T-helper 1 cell treated with Interleukin-12 subunit alpha and Interleukin-12 subunit beta and Interleukin-4 antibody, amounts not matched to agents 30 μg/mL and 1 μg/mL, for 36 hours (primary cell): ENCODE data around the gene CDC123.
"Not testable (repeated sequence)": the region's sequence is repeated elsewhere in the genome, so short reads cannot be mapped to it uniquely, and the experiment has no call there.

Source experiments
- H3K27ac Mint-ChIP-seq: one replicate; pipeline ENCODE4 v1.8.0; 2021; ENCODE audit warnings: mild to moderate bottlenecking, mixed read lengths
- H3K27me3 Mint-ChIP-seq: one replicate; pipeline ENCODE4 v1.8.0; 2021; ENCODE audit warnings: low read depth, mixed read lengths
- H3K36me3 Mint-ChIP-seq: one replicate; pipeline ENCODE4 v1.8.0; 2021; ENCODE audit warnings: low read depth, mixed read lengths
- H3K4me1 Mint-ChIP-seq: one replicate; pipeline ENCODE4 v1.8.0; 2021; ENCODE audit warnings: low read depth, mixed read lengths
- H3K4me3 Mint-ChIP-seq: one replicate; pipeline ENCODE4 v1.8.0; 2021; ENCODE audit warnings: mild to moderate bottlenecking, moderate library complexity, mixed read lengths
- H3K9me3 Mint-ChIP-seq: one replicate; pipeline ENCODE4 v1.8.0; 2021; ENCODE audit warnings: mixed read lengths

Gene CDC123

GRCh38 chr10:12201543-12201942, 5.6 kb downstream of the CDC123 start:
- H3K27me3 Mint-ChIP-seq, result no peaks in the 10 kb centered on the region
- H3K4me3 Mint-ChIP-seq, result peak overlapping the region; percentile 16
- H3K4me1 Mint-ChIP-seq, result peaks cover 39% of the 10 kb centered on the region
- H3K27ac Mint-ChIP-seq, result peak overlapping the region; percentile 16
- peaks cover 40% of the 10 kb centered on the region for H3K36me3 Mint-ChIP-seq
- no peaks in the 10 kb centered on the region for H3K9me3 Mint-ChIP-seq

- Mint-ChIP-seq H3K4me1 (peaks cover 38% of the 10 kb centered on the region), H3K9me3 (no peaks in the 10 kb centered on the region), H3K27ac (no peak overlapping the region), H3K4me3 (no peak overlapping the region), H3K27me3 (no peaks in the 10 kb centered on the region), H3K36me3 (peaks cover 39% of the 10 kb centered on the region)
These were observed 6.2 kb downstream of the CDC123 start for GRCh38 chr10:12202226-12202625.

GRCh38 chr10:12205082-12205481, 9.1 kb downstream of the CDC123 start:
- Mint-ChIP-seq H3K36me3 (peaks cover 46% of the 10 kb centered on the region), H3K4me3 (no peak overlapping the region), H3K27ac (no peak overlapping the region), H3K9me3 (no peaks in the 10 kb centered on the region), H3K4me1 (peaks cover 31% of the 10 kb centered on the region), H3K27me3 (no peaks in the 10 kb centered on the region)

- Mint-ChIP-seq H3K4me3 (no peak overlapping the region), H3K9me3 (no peaks in the 10 kb centered on the region), H3K27me3 (no peaks in the 10 kb centered on the region), H3K4me1 (peaks cover 22% of the 10 kb centered on the region), H3K36me3 (peaks cover 44% of the 10 kb centered on the region), H3K27ac (no peak overlapping the region)
These were observed 11.1 kb downstream of the CDC123 start for GRCh38 chr10:12207114-12207513.

- H3K36me3 Mint-ChIP-seq, result peaks cover 38% of the 10 kb centered on the region
- H3K27me3 Mint-ChIP-seq, result no peaks in the 10 kb centered on the region
- H3K9me3 Mint-ChIP-seq, result no peaks in the 10 kb centered on the region
- no peak overlapping the region for H3K4me3 Mint-ChIP-seq
- no peak overlapping the region for H3K27ac Mint-ChIP-seq
- peaks cover 20% of the 10 kb centered on the region for H3K4me1 Mint-ChIP-seq
These were observed 12.5 kb downstream of the CDC123 start for GRCh38 chr10:12208460-12208859.

- no peak overlapping the region for H3K27ac Mint-ChIP-seq
- H3K9me3 Mint-ChIP-seq, result no peaks in the 10 kb centered on the region
- peaks cover 30% of the 10 kb centered on the region for H3K4me1 Mint-ChIP-seq
- no peak overlapping the region for H3K4me3 Mint-ChIP-seq
- H3K36me3 Mint-ChIP-seq, result peaks cover 50% of the 10 kb centered on the region
- no peaks in the 10 kb centered on the region for H3K27me3 Mint-ChIP-seq
These were observed 16.5 kb downstream of the CDC123 start for GRCh38 chr10:12212454-12212853.

GRCh38 chr10:12213621-12214020, 17.6 kb downstream of the CDC123 start:
- H3K4me3 Mint-ChIP-seq, result no peak overlapping the region
- no peak overlapping the region for H3K27ac Mint-ChIP-seq
- H3K9me3 Mint-ChIP-seq, result no peaks in the 10 kb centered on the region
- H3K36me3 Mint-ChIP-seq, result peaks cover 47% of the 10 kb centered on the region
- H3K4me1 Mint-ChIP-seq, result peaks cover 27% of the 10 kb centered on the region
- no peaks in the 10 kb centered on the region for H3K27me3 Mint-ChIP-seq

GRCh38 chr10:12214093-12214492, 18.1 kb downstream of the CDC123 start:
- Mint-ChIP-seq H3K4me3 (no peak overlapping the region), H3K36me3 (peaks cover 47% of the 10 kb centered on the region), H3K27ac (no peak overlapping the region), H3K9me3 (no peaks in the 10 kb centered on the region), H3K4me1 (peaks cover 24% of the 10 kb centered on the region), H3K27me3 (no peaks in the 10 kb centered on the region)

GRCh38 chr10:12214763-12215218, 18.8 kb downstream of the CDC123 start:
- peak overlapping the region; percentile 41 for H3K4me3 Mint-ChIP-seq

GRCh38 chr10:12218991-12219390, 23.0 kb downstream of the CDC123 start:
- Mint-ChIP-seq H3K36me3 (peaks cover 48% of the 10 kb centered on the region), H3K4me1 (peaks cover 22% of the 10 kb centered on the region), H3K27ac (no peak overlapping the region), H3K27me3 (no peaks in the 10 kb centered on the region), H3K4me3 (no peak overlapping the region), H3K9me3 (no peaks in the 10 kb centered on the region)

More at GRCh38 chr10:12214763-12215218, 18.8 kb downstream of the CDC123 start:
- Mint-ChIP-seq H3K27ac (peak overlapping the region; percentile 79), H3K36me3 (peaks cover 45% of the 10 kb centered on the region), H3K27me3 (no peaks in the 10 kb centered on the region), H3K9me3 (no peaks in the 10 kb centered on the region), H3K4me1 (peaks cover 23% of the 10 kb centered on the region)

GRCh38 chr10:12221323-12222298, 25.6 kb downstream of the CDC123 start:
- H3K27ac Mint-ChIP-seq, result no peak overlapping the region
- H3K27me3 Mint-ChIP-seq, result no peaks in the 10 kb centered on the region
- no peaks in the 10 kb centered on the region for H3K9me3 Mint-ChIP-seq
- H3K36me3 Mint-ChIP-seq, result peaks cover 49% of the 10 kb centered on the region
- H3K4me1 Mint-ChIP-seq, result peaks cover 7% of the 10 kb centered on the region
- no peak overlapping the region for H3K4me3 Mint-ChIP-seq

- Mint-ChIP-seq H3K9me3 (no peaks in the 10 kb centered on the region), H3K27ac (no peak overlapping the region), H3K36me3 (peaks cover 37% of the 10 kb centered on the region), H3K4me1 (peaks cover 3% of the 10 kb centered on the region), H3K27me3 (no peaks in the 10 kb centered on the region), H3K4me3 (no peak overlapping the region)
These were observed 29.5 kb downstream of the CDC123 start for GRCh38 chr10:12225444-12225843.

GRCh38 chr10:12226438-12226837, 30.4 kb downstream of the CDC123 start:
- H3K4me1 Mint-ChIP-seq, H3K4me3 Mint-ChIP-seq, H3K27me3 Mint-ChIP-seq, H3K27ac Mint-ChIP-seq, H3K9me3 Mint-ChIP-seq: not testable (repeated sequence)
- peaks cover 39% of the 10 kb centered on the region for H3K36me3 Mint-ChIP-seq

- Mint-ChIP-seq H3K9me3 (no peaks in the 10 kb centered on the region), H3K27ac (no peak overlapping the region), H3K4me3 (no peak overlapping the region), H3K36me3 (peaks cover 36% of the 10 kb centered on the region), H3K27me3 (no peaks in the 10 kb centered on the region), H3K4me1 (no peaks in the 10 kb centered on the region)
These were observed 32.9 kb downstream of the CDC123 start for GRCh38 chr10:12228851-12229250.

- H3K27ac Mint-ChIP-seq, result not testable (repeated sequence)
These were observed 38.7 kb downstream of the CDC123 start for GRCh38 chr10:12234687-12235086.

More at GRCh38 chr10:12234687-12235086, 38.7 kb downstream of the CDC123 start:
- not testable (repeated sequence) for H3K27me3 Mint-ChIP-seq, H3K9me3 Mint-ChIP-seq, H3K4me1 Mint-ChIP-seq, H3K4me3 Mint-ChIP-seq
- peaks cover 46% of the 10 kb centered on the region for H3K36me3 Mint-ChIP-seq
